Fibroblast of mammary gland (primary cell): ENCODE results near the gene PISD.

ENCODE experiments used
- DNase-seq: peaks from one replicate; pipeline ENCODE4 v3.0.0-alpha.2; 2010; ENCODE audit warnings: low read depth
- H3K4me3 ChIP-seq: 2 replicates; pipeline ENCODE4 v1.5.1; 2011; ENCODE audit warnings: low read depth, mild to moderate bottlenecking, low read length, moderate library complexity; ENCODE audit not compliant: control insufficient read depth
- CTCF ChIP-seq: conservative IDR thresholded peaks from 2 replicates; pipeline ENCODE4 v1.5.1; 2011; ENCODE audit warnings: low read depth, low read length, inconsistent platforms; ENCODE audit not compliant: control insufficient read depth, insufficient read depth

Gene PISD

GRCh38 chr22:31583861-31584485 lies 78.0 kb downstream of the PISD start:
- TF ChIP-seq CTCF: no peak
- peak; percentile 43 for DNase-seq
- H3K4me3 ChIP-seq: no peak overlapping the region

GRCh38 chr22:31579835-31580242 lies 82.2 kb downstream of the PISD start:
- TF ChIP-seq CTCF: no peak
- no peak for DNase-seq
- H3K4me3 ChIP-seq: no peak overlapping the region

- H3K4me3 ChIP-seq: no peak overlapping the region
- no peak for DNase-seq
- no peak for TF ChIP-seq CTCF
Measured at GRCh38 chr22:31578171-31578570, 83.8 kb downstream of the PISD start.

- no peak overlapping the region for H3K4me3 ChIP-seq
- DNase-seq: no peak
- TF ChIP-seq CTCF: no peak
Measured at GRCh38 chr22:31577711-31578110, 84.3 kb downstream of the PISD start.

GRCh38 chr22:31575190-31575589 lies 86.8 kb downstream of the PISD start:
- no peak overlapping the region for H3K4me3 ChIP-seq
- DNase-seq: no peak
- no peak for TF ChIP-seq CTCF

GRCh38 chr22:31574055-31574670 lies 87.9 kb downstream of the PISD start:
- H3K4me3 ChIP-seq: no peak overlapping the region
- no peak for TF ChIP-seq CTCF
- DNase-seq: peak; percentile 43

GRCh38 chr22:31572939-31573338 lies 89.1 kb downstream of the PISD start:
- TF ChIP-seq CTCF: no peak
- DNase-seq: no peak

More at GRCh38 chr22:31572939-31573338, 89.1 kb downstream of the PISD start:
- no peak overlapping the region for H3K4me3 ChIP-seq
